K562 (cell line): Measurements from ENCODE around the gene EXOC4. TPM values are rescaled to one million over a fixed set of nuclear protein-coding genes. Genes with fewer than 3 reads are reported as not detected.

Experiments
- ATAC-seq: fragments of 200-7000 bp; cut with Tn5 transposase; 3 replicates; pipeline ENCODE4 v1.9.1; 2020; ENCODE audit warnings: moderate library complexity
- BruUV-seq: library from RNA; stranded (reverse); fragments of 400-500 nt; replicated peaks from 2 replicates; lab custom pipeline; 2021; lab: Mats Ljungman, UMichigan
- CTCF ChIA-PET: fragments of 300-600 bp; formaldehyde crosslinking; extraction: SDS; loops from one replicate; lab custom pipeline; 2021; ENCODE audit warnings: low intra/inter-chr PET ratio; lab: Yijun Ruan, JAX
- POLR2A ChIA-PET: fragments of 300-600, 350-650 bp; sonication (Branson Sonifier 250); formaldehyde crosslinking; extraction: SDS; loops from one replicate; lab custom pipeline; 2021; ENCODE audit warnings: antibody characterized with exemption, inconsistent platforms; lab: Yijun Ruan, JAX
- DNase-seq, 4 experiments: peaks; one replicate each; pipeline versions ENCODE4 v3.0.0 to v3.0.0-alpha.2; 2011 to 2018; ENCODE audit warnings: low spot score in 3 of 4, mixed read lengths in 3 of 4; ENCODE audit errors: extremely low read depth in 1 of 4
- FAIRE-seq: peaks from 2 replicates; lab custom pipeline; 2011; peaks lifted over from hg19 to GRCh38; lab: Jason Lieb, UNC
- H2AFZ ChIP-seq: 2 replicates; pipeline ENCODE4 v1.6.0; 2011; ENCODE audit warnings: low read depth, low read length, control low read depth, inconsistent platforms
- H3K27ac ChIP-seq: fragments of 200-600 bp; 3 replicates; pipeline ENCODE4 v1.8.0; 2011; ENCODE audit warnings: low read depth, mild to moderate bottlenecking, control low read depth, inconsistent platforms, low read length, moderate library complexity, mixed read lengths; ENCODE audit errors: extremely low read depth
- H3K27me3 ChIP-seq, 2 experiments: fragments of 300-600 bp in 1 of 2; 2 replicates in 1 of 2; 3 replicates in 1 of 2; pipeline versions ENCODE4 v1.6.0 to v1.8.0; 2011; ENCODE audit warnings: inconsistent platforms in 2 of 2, low read length in 2 of 2, mild to moderate bottlenecking in 1 of 2, mixed read lengths in 1 of 2, moderate library complexity in 1 of 2; ENCODE audit not compliant: control insufficient read depth in 2 of 2, insufficient read depth in 2 of 2
- H3K36me3 ChIP-seq: fragments of 300-600 bp; 3 replicates; pipeline ENCODE4 v1.8.0; 2011; ENCODE audit warnings: mild to moderate bottlenecking, low read length, inconsistent platforms; ENCODE audit not compliant: control insufficient read depth, insufficient read depth
- H3K4me1 ChIP-seq, 2 experiments: fragments of 200-600 bp in 1 of 2; replicated peaks in 1 of 2; 2 replicates in 1 of 2; 3 replicates in 1 of 2; pipeline versions ENCODE4 v1.5.1 to v1.8.0; 2011; ENCODE audit warnings: inconsistent platforms in 2 of 2, low read length in 2 of 2, mild to moderate bottlenecking in 1 of 2, mixed read lengths in 1 of 2, moderate library complexity in 1 of 2; ENCODE audit not compliant: control insufficient read depth in 2 of 2, insufficient read depth in 2 of 2
- H3K4me2 ChIP-seq: 2 replicates; pipeline ENCODE4 v1.6.1; 2011; ENCODE audit warnings: low read length, control low read depth, inconsistent platforms, mixed read lengths; ENCODE audit not compliant: insufficient read depth
- H3K4me3 ChIP-seq: fragments of 200-600 bp; sonication (generic), shearing (Covaris generic); 2 replicates; pipeline ENCODE4 v1.5.1; 2016; ENCODE audit warnings: control low read depth, inconsistent platforms
- H3K79me2 ChIP-seq: fragments of 200-600 bp; 3 replicates; pipeline ENCODE4 v1.8.0; 2011; ENCODE audit warnings: low read length, inconsistent platforms; ENCODE audit not compliant: control insufficient read depth, insufficient read depth
- H3K9ac ChIP-seq, 2 experiments: 2 replicates each; pipeline versions ENCODE4 v1.6.0 to v1.6.1; 2011; ENCODE audit warnings: low read depth in 2 of 2, low read length in 2 of 2, control low read depth in 1 of 2, inconsistent platforms in 1 of 2, mild to moderate bottlenecking in 1 of 2, mixed read lengths in 1 of 2; ENCODE audit not compliant: insufficient read depth in 1 of 2
- H3K9me1 ChIP-seq: one replicate; pipeline ENCODE4 v1.6.0; 2011; ENCODE audit warnings: inconsistent platforms, mild to moderate bottlenecking, low read length, moderate library complexity; ENCODE audit not compliant: control insufficient read depth, insufficient read depth
- H3K9me3 ChIP-seq: replicated peaks from 2 replicates; pipeline ENCODE4 v1.5.1; 2011; ENCODE audit warnings: low read depth, low read length, inconsistent platforms; ENCODE audit not compliant: control insufficient read depth, insufficient read depth
- H4K20me1 ChIP-seq: replicated peaks from 2 replicates; pipeline ENCODE4 v1.6.1; 2011; ENCODE audit warnings: low read length, inconsistent platforms, mixed read lengths; ENCODE audit not compliant: control insufficient read depth, insufficient read depth
- ARID1B ChIP-seq: fragments of 450-650 bp; IDR thresholded peaks from 2 replicates; pipeline ENCODE4 v1.6.1; 2016; ENCODE audit warnings: antibody characterized with exemption, mild to moderate bottlenecking, inconsistent platforms
- CLOCK ChIP-seq: fragments of 250-450 bp; sonication (Bioruptor Pico); IDR thresholded peaks from 2 replicates; pipeline ENCODE4 v1.4.0; 2020; ENCODE audit warnings: mild to moderate bottlenecking, moderate library complexity, borderline replicate concordance
- HOXB6 ChIP-seq: fragments of 250-450 bp; sonication (Bioruptor Pico); IDR thresholded peaks from 2 replicates; pipeline ENCODE4 v1.5.1; 2022; ENCODE audit warnings: mild to moderate bottlenecking, borderline replicate concordance
- KLF10 ChIP-seq: fragments of 250-450 bp; sonication (Bioruptor Pico); IDR thresholded peaks from 2 replicates; pipeline ENCODE4 v1.6.1; 2021; ENCODE audit warnings: matching md5 sums
- KLF16 ChIP-seq: IDR thresholded peaks from 2 replicates; pipeline ENCODE4 v1.6.1; 2016; ENCODE audit warnings: antibody characterized with exemption
- TCFL5 ChIP-seq: fragments of 250-450 bp; sonication (Bioruptor Pico); conservative IDR thresholded peaks from 2 replicates; pipeline ENCODE4 v1.6.1; 2021; ENCODE audit warnings: mild to moderate bottlenecking, moderate library complexity, matching md5 sums
- YBX1 ChIP-seq: fragments of 450-650 bp; IDR thresholded peaks from 2 replicates; pipeline ENCODE4 v1.7.1; 2016; ENCODE audit warnings: mild to moderate bottlenecking
- WGBS: fragments of 100-300 bp; shearing (Covaris generic); methylation state at CpG from one replicate; pipeline ENCODE4 v1.1.6; 2016; ENCODE audit warnings: low coverage, mixed read lengths; ENCODE audit not compliant: insufficient coverage; ENCODE audit errors: missing lambda C conversion rate; 5-methylcytosine and 5-hydroxymethylcytosine counted together
- in situ Hi-C: fragments of 300-500 bp; cut with MboI; formaldehyde crosslinking; loops from 4 replicates; pipeline ENCODE4 v1.15.0; 2018; ENCODE audit warnings: inconsistent platforms, mixed read lengths
- intact Hi-C: fragments of 100-400 bp; cut with micrococcal nuclease; formaldehyde crosslinking; loops from 2 replicates; pipeline ENCODE4 v1.14.2; 2022
- polyA plus RNA-seq, 8 experiments: library from polyadenylated mRNA; depleted of rRNA in 4 of 8; stranded (reverse) in 5 of 8; unstranded in 3 of 8; fragments of >200 nt; fragmentation: Nextera tagmentation in 2 of 8; fragmentation: Illumina TruSeq in 1 of 8; extraction: Ambion mirVana in 2 of 8; extraction: Trizol in 1 of 8; gene quantifications; 2 replicates each; pipeline versions ENCODE4 v1.2.1 to v1.2.3, GENCODE V29; 2011 to 2014; ENCODE audit warnings: inconsistent platforms in 1 of 8, missing spikeins in 1 of 8
- total RNA-seq, 7 experiments: library from RNA; depleted of rRNA in 6 of 7; stranded (reverse); fragments of >200 nt in 6 of 7; fragmentation: Illumina TruSeq in 2 of 7; extraction: Trizol in 2 of 7; gene quantifications; 2 replicates each; pipeline versions ENCODE4 v1.2.1 to v1.2.3, GENCODE V29; 2011 to 2021; ENCODE audit warnings: low replicate concordance in 1 of 7

Gene EXOC4
- total and polyA plus RNA-seq, 9 of the 15 experiments (the other 6 are each of a cell fraction or from before 2014, with no cell fraction given) = 18.5 to 73.1 (median 46.6) TPM

- BruUV-seq = no TSS peak
- H3K27ac ChIP-seq = no peak overlapping the region
- H2AFZ ChIP-seq = no peak overlapping the region
- CTCF ChIA-PET = no interaction called here
- H3K9me1 ChIP-seq = no peaks in the 10 kb centered on the region
- H3K36me3 ChIP-seq = no peaks in the 10 kb centered on the region
- intact Hi-C loops = no loop called here
- 6% methylated on average over 3 of the region's 3 CpGs for WGBS
- FAIRE-seq = no peak
- H3K9me3 ChIP-seq = no peaks in the 10 kb centered on the region
- H3K27me3 ChIP-seq = no peaks in the 10 kb centered on the region
- no peaks in the 10 kb centered on the region for H3K4me1 ChIP-seq
- no peak overlapping the region for H3K4me2 ChIP-seq
- no peak for TF ChIP-seq ARID1B
- TF ChIP-seq KLF10 (CRISPR knock-in tag) = no peak
- no peak for TF ChIP-seq TCFL5 (CRISPR knock-in tag)
- TF ChIP-seq YBX1 = no peak
- TF ChIP-seq CLOCK (CRISPR knock-in tag) = no peak
- TF ChIP-seq HOXB6 (CRISPR knock-in tag) = no peak
- TF ChIP-seq KLF16 = no peak
- TF ChIP-seq, all 486 proteins: peak for 0
- in situ Hi-C loops = no loop called here
- POLR2A ChIA-PET = no interaction called here
- Histone ChIP-seq H4K20me1 (no peaks in the 10 kb centered on the region), H3K4me3 (no peak overlapping the region), H3K79me2 (no peaks in the 10 kb centered on the region), H3K9ac (no peak overlapping the region)
- DNase-seq = no peak
- ATAC-seq = no peak
Observed at GRCh38 chr7:133839121-133839520, 586.2 kb downstream of the EXOC4 start.
